Medulla oblongata (tissue), 1 donor: ENCODE measurements around the gene CHD6.
A peak's percentile ranks its signal among the peaks of the same experiment; 100 is the strongest.

Source experiments
- DNase-seq: peaks from one replicate; pipeline ENCODE4 v3.0.0-alpha.2; 2015; ENCODE audit errors: extremely low spot score

The CHD6 gene

DNA sequence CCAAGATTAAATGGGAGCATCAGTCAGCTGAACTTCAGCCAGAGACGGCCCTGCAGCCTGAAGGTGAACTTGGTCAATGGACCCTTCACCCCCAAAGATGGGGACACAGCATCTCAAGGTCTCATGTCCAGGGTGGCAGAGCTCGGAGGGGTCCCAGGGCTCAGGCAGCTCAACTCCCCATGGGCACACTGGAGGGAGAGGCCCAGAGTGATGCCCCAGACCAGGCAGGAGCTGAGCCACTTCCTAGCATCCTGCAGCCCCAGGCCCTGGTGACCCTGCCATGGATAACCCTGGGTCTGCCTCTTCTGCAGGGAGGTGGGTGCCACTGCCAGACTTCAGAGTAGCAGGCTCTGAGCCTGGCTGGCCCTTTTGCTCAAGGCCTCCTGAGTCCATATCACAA is 224.1 kb downstream of the CHD6 start:
- DNase-seq = no peak

DNA sequence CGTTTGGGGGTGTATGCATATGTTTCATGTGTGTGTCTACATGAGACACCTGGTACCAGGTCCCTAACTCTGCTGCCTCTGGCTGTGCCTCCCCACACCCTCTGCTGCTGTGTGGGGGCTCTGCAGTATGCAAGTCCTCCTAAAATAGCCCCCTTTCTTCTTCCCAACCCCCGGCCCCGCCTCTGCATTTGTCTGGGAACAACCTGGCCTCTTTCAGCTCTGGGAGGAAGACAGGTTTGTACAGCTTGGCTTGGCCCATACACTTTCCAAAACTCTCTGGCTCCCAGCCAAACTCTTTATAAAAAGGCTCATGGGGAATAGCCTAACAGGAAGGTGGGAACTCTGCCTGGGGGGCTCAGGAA is 224.5 kb downstream of the CHD6 start:
- peak; percentile 21 for DNase-seq

DNA sequence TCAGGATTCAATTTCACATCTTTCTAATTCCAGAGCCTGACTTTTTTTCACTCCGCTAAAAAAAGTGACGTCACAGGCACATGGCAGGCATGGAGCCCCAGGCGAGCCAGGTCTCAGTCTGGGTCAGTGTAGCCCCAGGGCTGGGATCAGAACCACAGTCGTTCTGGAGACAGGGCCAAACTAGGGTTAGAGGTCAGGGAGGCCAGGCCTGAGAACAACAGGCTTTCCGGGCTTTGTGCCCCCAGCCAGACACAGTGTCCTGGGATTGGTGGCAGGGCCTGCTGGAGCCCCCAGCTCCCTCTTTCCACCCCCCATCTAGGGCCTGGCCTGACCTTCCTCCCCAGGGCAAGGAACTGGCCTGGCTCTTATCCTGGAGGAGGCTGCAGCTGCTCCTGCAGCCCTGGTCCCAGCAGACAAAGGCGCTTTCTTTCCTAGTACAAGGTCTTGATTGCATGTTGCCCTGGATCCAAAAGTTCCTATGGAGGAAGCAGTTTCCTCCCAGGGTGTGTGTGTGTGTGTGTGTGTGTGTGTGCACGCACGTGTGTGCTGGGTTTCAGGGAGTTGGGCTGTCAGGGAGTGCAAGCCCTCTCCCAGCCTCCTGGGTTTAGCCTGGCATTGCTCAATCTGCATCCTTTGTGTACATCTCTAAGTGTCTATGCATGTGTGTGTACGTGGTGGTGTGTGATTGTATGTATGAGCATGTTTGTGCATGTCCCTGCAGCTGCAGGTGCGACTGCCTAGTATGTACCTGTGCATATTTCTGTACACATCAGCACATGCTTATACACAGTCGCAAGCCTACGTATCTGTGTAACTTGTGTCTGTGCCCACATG is 225.1 kb downstream of the CHD6 start:
- DNase-seq = peak; percentile 88

DNA sequence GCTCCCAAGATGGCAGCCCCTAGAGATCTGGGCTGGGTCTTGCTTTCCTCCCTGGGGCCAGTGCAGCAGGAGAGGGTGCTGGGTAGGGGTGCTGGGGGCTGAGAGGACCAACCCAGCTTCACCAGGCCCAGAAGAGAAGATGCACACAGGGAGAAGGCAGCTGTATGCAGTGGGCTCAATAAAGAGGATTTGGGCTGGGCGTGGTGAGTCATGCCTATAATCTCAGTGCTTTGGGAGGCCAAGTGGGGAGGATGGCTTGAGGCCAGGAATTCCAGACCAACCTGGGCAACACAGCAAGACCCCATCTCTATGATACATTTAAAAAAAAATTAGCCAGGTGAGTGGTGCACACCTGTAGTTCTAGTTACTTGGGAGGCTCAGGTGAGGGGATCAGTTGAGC is 225.9 kb downstream of the CHD6 start:
- DNase-seq = no peak

DNA sequence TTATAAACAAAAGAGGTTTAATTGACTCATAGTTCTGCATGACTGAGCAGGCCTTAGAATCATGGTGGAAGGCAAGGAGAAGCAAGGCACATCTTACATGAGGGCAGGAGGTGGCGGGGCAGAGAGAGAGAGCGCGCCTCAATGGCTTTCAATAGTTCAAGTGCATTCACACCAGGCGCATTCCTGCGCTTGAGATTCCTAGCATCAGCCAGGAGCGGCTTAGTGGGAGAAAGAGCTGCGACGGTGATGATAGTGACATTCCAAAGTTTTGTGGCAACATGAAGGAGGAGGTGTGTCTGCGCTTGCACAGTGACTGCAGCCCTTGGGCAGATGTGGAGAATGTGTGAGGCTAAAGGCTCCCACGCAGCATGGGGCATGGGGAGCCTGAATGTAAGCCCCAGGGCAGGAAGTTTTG is 226.6 kb downstream of the CHD6 start:
- no peak for DNase-seq

DNA sequence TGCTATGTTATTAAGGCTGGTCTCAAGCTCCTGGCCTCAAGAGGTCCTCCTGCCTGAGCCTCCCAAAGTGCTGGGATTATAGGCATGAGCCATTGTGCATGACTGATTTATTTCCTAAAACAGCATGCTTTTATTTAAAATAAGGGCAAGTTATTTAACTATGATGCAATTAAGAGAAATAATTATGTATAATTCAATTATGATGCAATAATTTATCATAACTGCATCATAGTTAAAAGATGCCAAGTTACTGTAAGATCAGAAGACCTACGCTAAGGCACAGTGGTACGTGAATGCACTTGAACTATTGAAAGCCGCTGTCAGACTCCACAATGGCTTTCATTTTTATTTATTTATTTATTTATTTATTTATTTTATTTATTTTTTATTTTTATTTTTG is 227.3 kb downstream of the CHD6 start:
- no peak for DNase-seq

DNA sequence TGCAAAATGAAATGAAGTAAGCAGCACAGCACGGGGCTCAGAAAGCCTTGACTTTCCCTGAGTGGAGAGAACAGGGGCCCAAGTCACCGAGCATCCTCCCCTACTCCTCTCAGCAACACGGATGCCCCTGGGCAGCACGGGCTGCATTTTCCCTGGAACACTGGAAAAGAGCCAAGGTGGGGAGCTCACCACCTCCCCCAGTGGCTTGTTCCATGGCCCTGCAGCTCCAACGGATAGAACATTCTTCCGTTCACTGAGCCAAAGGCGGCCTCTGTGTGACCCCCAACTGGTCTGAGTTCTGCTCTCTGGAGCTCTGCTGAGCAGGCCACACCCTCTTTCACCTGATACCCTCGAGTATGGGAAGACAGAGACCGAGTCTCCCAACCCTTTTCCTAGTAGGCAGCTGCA is 230.7 kb downstream of the CHD6 start:
- DNase-seq = no peak

DNA sequence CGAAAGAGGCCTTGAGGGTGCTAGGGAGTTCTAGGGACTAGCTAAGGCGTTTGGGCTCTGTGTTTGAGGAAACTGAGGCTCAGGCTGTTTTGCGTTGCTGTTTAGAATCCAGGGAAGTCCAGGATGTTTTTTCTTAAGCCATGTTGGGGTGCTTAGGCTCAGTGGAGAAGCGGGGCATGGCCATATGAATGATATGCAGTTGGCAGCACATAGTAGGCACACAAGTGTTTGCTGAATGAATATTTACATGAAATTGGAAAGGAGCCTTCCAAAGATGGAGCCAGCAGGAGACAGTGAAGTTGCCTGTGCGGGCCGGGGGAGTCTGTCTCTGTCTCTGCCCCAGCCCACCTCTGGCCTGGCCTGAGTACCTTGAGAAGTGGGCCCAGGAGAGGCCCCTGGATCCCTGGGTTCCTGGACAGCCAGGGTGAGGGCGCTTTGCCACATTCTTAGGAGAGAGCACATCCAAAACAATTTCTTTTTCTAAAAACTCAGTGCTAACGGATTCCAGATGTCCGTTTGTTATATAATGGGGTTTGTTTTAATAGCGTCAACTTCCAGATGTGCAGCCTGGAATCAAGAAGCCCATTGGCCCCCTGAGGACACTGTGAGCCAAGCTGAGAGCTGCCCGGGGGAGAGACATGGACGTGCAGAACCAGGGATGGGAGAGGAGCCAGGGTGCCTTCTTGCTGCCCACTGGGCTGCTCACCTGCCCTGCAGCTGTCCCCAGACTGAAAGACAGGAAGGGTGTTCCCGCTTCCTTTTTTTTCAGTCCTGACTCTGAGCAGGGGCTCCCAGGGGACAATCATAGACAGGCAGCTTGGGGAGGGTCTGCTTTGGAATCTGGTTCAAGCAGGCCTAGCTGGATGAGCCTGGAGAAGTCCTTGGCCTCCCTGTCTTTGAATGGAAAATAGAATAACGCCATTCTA is 231.4 kb downstream of the CHD6 start:
- no peak for DNase-seq

DNA sequence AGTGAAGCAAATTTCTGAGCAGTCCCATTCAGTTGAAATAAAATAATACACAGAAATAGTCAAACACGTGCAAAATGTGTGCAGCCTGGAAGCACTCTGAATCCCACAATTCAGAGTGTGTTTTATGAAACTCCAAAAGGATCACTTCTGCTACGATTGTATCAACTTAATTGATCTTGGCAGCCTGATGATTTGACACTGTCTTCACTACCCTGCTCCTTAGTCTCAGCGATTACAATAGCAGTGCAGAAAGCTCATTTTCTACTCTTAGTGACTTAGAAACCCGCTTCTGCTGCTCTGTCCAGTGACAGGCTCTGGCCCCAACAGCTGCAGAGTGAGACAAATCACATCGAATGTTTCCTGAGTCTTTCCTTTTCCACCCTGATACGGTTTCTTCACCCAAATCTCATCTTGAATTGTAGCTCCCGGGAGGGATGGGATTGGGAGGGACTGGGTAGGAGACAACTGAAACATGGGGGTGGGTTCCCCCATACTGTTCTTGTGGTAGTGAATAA is 235.3 kb downstream of the CHD6 start:
- no peak for DNase-seq

DNA sequence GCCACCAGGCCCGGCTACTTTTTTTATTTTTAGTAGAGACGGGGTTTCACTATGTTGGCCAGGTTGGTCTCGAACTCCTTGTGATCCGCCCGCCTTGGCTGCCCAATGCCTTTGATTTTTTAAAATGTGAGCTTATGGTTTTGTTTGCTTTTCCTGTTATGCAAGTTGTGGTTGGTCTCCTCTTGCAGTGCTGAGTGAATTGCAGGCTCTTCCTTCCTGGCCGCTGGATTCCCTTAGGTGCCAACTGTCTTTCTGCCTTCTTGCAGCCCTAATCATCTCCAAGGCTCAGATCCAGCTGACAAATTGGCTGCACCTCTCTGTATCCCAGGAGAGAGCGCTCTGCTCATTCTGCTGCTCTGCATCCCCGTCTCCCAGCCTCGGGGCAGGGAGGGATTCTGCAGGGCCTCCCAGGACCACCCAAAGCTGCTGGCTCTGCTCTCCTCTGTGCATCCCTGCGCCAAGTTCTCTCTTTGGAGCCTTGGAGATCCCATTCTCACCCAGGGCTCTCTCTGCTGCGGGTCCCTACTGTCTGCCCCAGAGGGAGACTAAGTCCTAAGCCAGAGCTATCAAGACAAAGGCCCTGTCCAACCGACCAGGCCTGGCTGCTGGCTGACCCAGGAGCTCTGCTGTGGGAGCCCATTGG is 237.5 kb downstream of the CHD6 start:
- DNase-seq = peak; percentile 62

DNA sequence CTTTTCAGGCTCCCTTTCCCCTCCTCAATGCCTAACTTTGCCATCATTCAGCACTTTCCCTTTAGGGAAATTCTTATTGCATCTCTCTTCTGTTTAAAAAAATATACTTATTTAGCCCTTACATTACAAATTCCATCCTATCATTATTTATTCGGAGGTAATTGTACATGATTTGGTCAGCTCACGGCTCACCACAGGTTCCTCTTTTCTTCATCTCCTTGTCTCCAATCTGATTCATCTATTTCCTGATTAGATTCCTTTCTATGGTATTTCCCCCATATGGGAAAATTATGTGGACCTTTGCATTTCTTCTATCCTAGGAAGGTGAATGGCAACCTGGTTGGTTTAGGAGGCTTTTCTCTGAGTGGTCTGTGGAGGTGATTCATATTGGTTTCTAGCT is 238.6 kb downstream of the CHD6 start:
- DNase-seq = no peak

DNA sequence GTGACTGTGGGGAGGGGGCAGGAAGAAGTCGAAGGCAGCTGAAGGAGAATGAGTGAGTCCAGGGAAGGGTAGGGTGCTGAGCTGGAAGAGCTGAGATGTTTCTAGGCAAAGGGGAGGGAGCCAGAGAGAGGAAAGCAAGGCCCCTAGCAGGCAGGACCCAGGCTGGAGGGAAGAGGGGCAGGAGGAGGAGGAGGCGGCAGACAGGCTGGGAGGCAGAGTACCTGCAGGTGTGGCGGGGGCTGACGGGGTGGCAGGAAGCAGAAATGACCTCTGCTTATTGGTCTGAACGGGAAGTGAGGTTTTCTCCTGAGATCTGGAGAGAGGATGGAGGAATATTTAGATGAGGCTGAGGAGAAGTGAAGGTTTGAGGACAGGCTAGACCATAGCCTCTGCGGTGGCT is 240.9 kb downstream of the CHD6 start:
- DNase-seq = no peak

DNA sequence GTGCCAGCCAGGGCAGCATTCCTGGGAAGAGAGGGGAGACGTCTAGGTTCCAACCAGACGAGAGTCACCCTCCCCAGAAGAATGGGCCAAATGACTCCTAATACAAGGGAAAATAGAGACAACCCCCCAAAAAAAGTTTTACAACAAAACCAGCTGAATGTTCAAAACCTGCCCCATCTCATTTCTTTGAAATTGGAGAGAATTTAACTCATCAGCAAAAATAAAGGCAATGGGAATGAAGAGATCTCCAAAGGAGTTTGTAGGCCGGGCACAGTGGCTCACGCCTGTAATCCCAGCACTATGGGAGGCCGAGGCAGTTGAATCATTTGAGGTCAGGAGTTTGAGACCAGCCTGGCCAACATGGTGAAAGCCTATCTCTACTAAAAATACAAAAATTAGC is 241.8 kb downstream of the CHD6 start:
- no peak for DNase-seq

DNA sequence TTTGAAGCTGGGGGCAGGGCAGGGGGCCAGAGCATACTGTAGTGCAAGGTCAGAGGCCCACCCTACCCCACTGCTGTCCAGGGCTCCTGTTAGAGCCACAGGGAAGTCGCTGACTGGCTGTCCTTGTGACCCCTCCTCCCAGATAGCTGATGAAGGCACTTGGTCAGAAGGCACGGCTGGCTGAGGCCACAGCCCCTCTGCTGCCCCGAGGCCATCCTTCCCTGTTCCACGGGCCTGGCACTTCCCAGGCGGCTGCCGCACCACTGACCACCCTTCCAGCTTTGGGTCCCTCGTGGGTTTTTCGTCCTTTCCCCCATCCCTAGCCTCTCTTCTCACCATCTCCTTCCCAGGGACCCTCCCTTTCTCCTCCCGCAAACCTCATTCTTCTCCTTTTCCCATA is 242.3 kb downstream of the CHD6 start:
- no peak for DNase-seq

DNA sequence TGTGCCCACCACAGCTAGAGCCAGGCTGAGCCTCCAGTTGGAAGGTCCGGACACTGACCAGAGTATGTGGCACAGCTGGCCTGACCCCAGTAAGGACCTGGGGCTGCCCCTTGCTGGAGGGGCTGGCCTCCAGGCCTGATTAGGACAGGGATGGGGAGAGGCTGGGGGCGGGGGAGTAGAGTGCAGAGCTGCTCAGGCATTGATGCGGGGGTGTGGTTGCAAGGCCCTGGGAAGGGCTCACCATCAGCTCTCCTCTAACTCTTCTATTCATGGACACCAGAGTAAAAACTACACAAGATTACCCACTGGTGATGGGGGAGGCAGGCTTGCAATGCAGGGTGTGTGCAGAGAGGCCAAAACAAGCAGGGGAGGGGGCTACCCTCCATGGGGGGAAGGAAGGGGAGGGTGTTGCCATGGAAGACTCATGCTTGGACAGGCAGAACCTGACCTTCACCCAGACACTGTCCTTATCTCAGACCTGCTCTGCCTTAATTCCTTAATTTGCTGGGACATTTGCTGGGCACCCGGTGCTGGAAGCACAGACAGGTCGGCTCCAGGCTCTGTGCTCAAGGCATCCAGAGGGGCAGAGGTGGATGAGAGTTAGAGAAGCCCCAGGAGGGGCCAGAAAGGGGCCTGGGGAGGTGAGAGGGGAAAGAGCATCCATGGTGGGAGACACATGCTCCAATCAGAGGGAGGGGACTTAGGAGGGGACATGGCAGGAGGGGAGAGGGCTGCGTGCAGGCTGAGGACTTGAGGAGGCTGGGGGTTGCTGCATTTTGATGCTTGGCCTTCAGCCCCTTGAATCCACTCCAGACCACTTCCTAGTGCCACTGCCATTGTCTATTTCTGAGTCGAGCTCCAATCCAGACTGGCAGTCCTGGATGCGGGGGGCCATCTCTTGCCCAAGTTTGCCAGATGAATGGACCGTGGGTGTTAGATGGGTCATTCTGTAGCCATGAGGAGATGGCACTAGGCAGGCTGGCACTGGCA is 244.0 kb downstream of the CHD6 start:
- no peak for DNase-seq

DNA sequence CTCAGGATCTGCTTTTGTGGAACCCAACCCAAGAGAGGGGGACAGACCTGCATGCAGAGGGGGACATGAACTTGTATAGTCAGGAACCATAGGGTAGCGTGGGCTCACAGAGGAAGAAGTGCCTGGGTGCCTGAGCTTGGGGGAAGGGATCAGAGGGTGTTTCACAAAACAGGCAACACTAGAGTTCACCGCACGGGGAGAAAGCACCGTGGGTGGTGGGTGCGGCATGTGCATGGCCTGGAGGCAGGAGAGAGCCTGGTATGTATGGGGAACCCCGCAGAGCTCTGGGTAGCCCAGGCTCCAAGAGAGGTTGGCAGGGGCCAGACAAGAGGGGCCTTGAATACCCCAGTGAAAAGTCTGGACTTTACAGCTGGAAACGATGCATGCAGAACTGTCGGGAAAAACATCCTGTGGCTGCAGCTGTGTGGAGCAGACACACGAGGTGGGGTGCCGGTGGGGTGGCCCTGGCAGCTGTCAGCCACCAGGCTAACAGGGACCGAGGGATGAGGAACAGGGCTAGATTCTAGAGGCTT is 244.9 kb downstream of the CHD6 start:
- no peak for DNase-seq

DNA sequence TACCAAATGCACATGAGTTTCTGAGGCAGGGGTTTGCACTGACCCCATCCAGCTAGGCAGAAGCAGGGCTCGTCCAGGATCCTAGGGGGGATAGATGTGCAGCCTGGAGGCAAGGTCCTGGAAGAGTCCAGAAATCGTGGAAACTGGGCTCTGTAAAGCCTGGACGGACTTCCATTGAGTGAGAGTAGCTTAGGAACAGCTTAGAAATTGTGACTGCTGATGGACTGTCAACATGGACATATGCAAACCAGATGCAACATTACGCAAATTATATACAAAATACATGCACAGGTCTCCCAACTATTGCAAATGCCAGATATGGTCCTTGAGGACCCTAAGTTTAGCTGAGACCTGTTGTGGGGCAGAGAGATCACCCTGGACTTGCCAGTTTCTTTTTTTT is 246.8 kb downstream of the CHD6 start:
- DNase-seq = no peak

DNA sequence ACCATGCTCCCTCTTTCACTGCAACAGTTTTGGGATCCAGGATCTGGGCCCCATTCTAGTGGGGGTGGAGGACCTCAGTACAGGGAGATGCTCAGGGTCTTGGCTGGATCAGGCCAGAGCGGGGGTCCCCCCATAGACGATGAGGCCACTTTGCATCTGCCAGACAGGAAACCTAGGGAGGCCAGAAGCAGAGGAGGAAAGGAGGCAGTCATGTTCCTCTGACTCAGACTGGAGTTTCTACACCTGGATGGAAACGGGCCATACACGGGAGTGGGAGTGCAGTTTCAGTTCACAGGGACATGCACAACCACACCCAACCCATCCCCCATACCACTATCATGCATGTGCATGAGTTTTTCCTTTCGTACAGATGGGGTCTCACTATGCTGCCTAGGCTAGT is 248.0 kb downstream of the CHD6 start:
- DNase-seq = no peak

DNA sequence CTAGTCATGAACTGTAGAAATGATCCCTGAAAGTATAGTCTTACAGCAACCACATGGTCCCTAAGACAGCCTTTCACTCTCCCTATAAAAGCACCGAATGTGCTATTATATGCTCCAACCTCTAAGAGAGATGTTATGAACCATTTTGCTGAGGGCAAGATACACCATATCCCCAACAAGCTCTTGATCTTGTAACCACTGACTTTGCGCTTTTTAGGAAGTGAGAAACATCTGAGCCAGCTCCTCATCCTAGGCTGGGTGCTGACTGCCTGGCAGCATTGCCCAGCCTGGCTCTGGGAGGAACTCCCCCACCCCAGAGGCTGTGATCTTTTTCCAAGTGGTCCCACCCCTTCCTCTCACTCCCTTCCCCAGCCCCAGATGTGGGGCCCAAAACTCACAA is 248.5 kb downstream of the CHD6 start:
- no peak for DNase-seq

DNA sequence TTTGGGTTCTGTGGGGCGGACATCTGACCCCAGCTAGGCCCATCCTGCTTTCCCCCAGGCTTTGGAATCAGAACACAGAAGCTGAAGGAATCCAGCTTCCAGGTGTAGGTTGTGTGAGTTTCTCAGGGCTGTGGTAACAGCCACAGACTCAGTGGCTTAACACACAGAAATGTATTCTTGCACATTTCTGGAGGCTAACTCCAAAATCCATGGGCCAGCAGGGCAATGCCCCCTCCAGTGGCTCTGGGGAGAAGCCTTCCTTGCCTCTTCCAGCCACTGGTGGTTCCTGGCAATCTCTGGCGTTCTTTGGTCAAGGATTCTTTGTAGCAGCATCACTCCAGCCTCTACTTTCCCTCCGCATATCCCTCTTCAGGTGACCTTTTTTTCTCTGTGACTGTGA is 250.2 kb downstream of the CHD6 start:
- no peak for DNase-seq

DNA sequence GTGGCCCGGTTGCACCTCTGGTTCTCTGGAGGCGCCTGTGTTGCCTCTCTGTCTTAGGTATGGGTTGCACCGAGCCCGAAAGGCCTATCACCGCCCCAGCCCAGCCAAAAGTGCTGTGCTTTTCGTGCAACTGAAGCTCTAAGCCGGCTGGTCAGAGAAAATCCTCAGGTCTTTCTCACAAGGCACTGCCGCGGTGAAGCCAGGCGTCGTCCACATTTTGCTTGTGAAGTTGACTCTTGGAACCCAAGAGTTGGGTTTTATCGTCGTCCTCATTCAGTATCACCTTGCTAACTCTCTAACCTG is 250.8 kb downstream of the CHD6 start:
- DNase-seq = no peak
